GM18867 (cell line): ENCODE data around the gene MYO15A.

Experiments used
- ATAC-seq: cut with Tn5 transposase; IDR thresholded peaks from one replicate; pipeline ENCODE4 v1.9.1; 2021; ENCODE audit warnings: mild to moderate bottlenecking, moderate library complexity; ENCODE audit not compliant: unreplicated experiment

MYO15A gene

DNA sequence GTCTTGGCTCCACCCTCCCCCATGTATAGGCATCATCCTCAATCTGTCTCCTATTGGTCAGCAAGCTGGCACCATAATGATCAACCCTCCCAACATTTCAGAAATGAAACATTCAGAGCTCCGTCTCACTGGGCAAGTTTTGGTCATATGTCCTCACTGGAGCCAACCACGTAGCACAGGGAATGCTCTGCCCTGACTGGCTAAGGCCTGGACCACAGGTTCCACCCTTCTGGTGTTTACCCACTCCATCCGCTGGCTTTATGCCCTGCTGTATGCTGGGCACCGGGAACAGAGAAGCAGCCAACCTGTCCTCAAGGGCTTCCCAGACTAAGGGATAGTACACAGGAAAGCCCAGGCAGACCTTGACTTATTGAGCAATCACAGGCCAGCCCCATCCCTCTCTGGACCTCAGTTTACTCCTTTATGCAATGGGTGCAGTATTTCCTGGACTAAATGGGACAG lies 20.5 kb downstream of the MYO15A start:
- ATAC-seq = no peak

DNA sequence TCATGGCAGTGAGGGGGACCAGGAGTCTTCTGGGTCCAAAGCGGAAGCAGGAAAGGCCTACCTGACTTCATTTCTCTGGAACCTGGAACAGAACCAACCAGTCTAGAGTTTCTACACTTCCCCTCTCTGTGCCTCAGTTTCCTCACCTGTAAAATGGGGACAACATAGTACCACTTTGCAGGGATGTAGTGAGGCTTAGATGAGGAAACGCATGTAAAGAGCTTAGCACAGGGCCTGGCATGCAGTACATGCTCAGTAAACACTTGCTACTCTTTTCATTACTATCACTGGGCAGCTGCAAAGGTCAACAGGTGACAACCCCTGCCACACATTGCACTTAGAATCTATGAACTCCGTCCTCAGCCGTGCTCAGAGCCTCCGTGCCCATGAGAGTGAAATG lies 24.2 kb downstream of the MYO15A start:
- ATAC-seq = no peak

DNA sequence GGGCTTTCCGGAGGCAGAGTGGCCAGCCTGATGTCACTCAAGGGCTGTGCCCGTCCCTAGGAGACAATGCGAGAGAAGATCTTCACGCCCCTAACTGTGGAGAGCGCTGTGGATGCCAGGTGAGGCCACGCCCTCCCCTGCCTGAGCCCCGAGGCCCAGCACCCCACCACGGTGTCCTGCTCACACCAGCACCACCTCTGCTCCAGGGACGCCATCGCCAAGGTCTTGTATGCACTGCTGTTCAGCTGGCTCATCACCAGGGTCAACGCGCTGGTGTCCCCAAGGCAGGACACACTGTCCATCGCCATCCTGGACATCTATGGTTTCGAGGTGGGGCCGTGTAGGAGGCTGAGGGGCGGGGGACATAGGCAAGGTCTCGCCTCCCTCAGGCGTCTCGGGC lies 27.8 kb downstream of the MYO15A start:
- no peak for ATAC-seq

DNA sequence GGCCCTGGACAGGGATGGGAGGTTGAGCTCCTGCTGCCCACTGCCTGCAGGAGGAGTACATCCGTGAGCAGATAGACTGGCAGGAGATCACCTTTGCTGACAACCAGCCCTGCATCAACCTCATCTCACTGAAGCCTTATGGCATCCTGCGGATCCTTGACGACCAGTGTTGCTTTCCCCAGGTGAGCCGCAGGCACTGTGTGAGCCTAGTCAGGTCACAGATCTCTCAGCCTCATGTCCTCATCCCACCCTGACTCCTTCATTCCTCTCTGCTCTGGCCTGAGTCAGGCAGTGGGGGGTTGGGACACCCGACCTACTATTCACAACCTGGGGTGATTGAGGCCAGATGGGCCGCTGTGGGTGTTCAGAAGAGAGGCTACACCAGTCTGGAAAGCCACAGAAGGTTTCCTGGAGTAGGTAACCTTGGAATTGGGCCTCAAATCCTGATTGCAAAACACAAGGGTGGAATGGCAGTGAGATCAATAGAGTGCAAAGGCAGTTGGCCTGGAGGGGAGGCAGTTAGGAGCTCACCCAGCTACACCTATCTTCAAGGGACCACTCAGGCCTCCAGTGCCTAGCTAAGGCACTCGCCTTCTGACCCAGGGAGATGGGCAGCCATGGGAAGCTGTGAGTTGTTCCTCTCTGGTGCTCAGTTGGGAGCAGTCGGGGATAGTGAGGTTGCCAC lies 29.7 kb downstream of the MYO15A start:
- no peak for ATAC-seq

DNA sequence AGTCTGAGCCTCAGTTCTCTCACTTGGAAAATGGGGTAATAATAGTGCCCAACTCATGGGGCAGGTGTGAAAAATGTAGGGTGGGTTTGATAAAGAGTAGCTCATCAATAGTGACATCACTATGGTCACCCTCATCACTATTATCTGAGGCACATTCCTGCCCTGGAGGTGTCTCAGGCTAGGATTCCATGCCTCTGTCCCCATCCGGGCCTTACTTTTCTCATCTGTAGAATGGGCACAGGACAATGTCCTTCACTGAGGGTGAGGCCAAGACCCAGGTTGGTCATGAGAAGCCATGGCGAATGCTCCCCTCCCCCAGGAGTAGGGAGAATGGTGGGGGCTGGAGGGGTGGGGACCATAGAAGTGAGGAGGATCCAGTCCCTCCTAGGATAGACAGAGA lies 30.5 kb downstream of the MYO15A start:
- ATAC-seq = no peak

DNA sequence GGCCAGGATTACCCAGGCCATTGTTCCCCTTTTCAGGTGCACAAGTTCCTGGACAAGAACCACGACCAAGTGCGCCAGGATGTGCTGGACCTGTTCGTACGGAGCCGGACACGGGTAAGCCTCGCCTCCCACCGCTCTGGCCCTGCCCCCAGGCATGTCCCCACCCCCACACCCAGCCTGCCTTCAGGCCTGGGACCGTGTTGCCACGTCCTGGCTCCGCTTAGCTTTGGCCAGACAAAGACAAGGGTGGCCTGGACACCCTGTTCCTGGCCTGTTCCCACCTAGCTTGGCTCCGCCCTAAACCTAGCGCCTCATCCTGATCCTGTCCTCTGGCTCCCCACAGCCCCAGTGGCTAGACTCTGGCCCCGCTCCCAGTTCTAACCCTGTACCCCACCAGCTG lies 30.9 kb downstream of the MYO15A start:
- ATAC-seq = no peak

DNA sequence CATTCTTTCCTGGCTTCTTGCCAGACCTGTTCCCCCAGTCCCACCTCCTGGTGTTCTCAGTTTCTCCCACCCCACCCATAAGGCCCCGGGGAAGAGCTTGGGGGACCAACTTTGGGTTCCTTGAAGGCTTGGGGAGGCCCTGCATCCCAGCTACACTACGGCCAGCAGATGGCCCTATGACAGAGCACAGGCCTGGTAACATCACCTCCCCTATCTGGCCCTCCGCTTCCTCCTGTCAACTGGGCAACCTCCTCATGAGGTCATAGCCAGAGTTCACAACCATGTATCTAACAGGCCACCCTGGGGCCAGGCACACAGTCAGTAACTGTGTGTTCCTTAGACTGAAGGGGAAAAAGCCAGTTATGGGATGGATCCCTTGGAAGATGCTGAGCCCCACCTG lies 31.4 kb downstream of the MYO15A start:
- no peak for ATAC-seq

DNA sequence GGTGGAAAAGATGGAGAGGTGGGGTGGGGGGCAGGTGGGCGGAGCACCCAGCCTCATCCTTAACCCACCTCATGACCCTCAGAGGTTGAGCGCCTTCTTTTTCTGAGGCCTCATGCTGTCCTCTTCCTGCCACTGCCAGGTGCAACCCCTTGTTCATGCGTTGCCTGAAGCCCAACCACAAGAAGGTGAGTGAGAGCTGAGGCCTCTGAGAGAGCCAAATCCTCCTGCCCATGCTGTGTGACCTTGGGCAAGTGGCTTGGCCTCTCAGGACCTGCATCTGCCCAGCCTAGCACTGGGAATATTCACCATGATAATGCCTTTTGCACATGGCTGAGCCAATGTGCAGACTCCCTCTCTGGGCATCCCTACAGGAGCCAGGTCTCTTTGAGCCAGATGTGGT lies 32.1 kb downstream of the MYO15A start:
- ATAC-seq = no peak

DNA sequence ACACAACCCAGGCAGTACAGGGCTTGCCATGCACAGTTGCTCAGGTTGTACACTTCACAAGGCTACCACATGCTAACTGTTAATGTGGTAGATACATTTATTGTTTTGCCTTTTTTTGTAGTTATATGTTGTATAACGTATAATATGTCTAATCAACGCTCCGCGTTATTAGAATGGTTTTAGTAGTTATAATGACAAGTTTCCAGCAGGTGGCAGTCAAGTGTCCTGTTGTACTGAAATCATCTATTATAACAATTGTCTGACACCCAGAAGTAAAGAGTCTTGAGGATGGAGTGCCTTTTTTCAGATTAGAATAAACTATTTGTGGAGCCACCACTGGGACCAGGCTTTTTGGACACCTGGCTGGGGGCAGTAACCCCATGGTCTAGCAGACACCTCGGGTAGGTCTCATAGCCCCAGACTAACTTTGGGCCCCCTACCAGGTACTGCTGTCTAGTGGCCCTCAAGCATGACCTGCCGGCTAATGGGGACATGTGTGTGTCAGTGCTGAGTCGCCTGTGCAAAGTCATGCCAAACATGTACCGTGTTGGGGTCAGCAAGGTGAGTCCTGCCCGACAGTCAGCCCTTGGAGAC lies 32.8 kb downstream of the MYO15A start:
- ATAC-seq = no peak

DNA sequence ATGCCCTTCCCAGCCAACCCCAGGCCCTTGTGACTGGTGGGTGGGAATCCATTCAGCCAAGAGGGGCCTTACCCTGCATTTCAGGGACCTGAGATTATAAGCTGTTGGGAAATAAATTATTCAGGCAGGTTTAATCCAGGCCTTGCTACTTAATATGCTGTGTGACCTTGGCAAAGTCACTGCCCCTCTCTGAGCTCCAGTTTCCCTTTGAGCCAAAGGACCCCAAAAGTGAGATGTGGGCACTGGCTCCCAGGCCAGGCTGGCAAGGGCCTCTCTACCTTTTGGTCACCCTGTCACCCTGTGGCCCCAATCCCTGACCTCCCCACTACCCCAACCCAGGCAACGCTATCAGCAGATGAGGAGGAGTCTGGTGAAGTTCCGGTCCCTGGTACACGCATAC lies 33.9 kb downstream of the MYO15A start:
- no peak for ATAC-seq

DNA sequence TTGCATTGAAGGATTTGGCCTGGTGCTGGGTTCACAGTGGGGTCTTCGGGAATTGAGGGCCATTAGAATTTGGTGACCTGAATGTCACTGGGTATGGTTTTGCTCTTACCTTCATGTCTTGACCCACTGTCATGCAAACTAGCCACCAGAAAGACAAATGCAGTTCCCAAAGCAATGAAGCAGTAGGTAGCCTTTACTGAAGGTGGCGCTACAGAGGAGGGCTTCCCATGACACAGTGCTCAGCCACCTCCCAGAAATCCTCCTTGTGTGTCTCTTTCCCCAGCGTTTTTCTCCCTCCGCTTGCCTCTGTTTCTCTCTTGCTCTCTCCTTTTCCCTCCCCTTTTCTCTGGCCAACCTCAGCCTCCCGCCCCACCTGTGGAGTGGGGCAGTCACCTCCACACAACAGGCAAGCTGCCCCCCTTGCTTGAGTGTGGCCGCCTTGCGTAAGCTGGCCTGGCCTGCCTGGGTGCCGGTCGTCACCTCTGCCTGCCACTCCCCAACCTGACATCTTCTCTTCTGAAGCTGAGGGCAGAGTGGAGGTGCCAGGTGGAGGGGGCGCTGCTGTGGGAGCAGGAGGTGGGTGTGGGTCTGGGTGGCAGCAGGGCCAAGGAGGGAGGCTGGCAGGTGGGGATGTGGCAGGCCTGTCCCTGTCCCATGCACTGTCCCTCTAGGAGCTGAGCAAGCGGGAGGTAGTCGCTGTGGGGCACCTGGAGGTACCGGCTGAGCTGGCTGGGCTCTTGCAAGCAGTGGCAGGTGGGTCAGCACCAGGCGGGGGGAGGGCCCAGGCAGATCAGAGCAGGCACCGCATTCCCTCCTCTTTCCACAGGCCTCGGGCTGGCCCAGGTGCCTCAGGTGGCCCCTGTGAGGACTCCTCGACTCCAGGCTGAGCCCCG lies 34.7 kb downstream of the MYO15A start:
- ATAC-seq = no peak

DNA sequence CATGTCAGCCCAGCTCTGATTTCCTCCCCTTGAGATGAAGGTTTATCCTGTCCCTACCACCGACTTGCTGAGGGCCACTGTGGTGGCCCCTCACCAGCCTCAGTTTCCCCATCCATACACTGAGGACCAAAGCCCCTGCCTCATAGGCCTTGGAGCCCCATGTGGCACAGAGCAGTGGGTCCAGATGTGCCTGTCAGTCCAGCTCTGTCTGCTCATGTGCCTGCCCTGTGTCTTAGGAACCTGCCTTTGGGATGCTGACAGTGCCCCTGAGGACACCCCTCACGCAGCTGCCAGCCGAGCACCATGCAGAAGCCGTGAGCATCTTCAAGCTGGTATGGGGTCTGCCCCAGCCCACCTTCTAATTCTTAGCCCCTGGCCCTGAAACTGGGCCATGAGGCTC lies 35.7 kb downstream of the MYO15A start:
- ATAC-seq = no peak

DNA sequence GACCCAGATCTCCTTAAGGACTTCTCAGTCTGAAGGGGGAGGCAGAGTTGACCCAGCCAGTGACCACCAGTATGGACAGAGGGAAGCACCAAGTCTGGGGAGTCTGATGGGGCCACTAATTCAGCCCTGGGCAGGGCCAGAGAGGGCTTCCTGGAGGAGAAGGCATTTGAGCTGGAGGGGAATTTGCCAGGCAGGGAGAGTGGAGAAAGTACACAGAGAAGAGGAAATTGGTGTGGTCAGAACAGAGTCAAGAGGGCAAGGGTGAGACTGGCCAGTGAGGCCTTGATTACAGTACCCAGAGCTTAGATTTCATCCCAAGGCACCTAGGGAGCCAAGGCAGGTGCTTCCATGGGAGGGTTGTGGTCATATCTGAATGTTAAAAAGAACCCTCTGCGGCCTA lies 36.3 kb downstream of the MYO15A start:
- no peak for ATAC-seq

DNA sequence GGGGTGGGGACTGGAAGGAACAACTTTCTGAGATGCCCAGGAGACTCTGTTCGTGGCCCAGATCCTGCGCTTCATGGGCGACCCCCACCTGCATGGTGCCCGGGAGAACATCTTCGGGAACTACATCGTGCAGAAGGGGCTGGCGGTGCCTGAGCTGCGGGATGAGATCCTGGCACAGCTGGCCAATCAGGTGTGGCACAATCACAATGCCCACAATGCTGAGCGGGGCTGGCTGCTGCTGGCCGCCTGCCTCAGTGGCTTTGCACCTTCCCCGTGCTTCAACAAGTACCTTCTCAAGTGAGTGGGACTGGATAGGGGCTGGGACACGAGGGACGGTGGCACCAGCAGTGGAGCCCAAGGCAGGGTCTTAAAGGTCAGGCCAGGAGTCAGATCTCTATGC lies 37.3 kb downstream of the MYO15A start:
- no peak for ATAC-seq

DNA sequence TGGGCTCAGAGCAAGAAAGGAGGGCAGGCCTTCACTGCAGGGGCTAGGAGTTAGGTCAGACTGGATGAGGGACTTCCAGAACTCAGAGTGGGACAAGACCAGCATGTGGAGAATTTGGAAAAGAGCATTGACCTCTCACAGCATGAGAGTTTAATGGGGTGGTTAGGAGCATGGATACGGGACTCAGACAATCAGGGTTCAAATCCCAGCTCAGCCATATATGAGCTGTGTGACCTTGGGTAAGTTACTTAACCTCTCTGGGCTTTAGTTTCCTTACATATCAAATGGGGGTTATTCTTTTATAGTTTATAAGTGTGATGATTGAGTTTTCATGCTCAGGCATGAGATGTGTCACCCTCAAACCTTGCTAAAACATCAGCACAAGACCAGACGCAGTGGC lies 37.7 kb downstream of the MYO15A start:
- ATAC-seq = no peak

DNA sequence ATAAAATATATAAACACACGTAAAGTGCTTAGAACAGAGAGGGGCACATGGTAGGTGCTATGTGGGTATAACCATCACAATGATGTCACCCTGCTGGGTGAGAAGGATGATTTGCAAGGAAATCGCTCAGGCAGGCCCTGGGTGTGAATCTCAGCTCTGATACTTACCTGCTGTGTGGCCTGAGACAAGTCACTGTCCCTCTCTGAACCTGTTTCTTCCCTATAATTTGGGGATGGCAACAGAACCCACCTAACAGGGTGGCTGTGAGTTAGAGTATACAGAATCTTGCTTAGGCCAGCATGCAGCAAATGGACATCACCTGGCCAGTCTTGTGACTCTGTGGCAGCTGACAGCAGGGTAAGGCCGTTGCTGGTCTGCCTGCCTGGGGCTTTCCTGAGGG lies 38.4 kb downstream of the MYO15A start:
- no peak for ATAC-seq

DNA sequence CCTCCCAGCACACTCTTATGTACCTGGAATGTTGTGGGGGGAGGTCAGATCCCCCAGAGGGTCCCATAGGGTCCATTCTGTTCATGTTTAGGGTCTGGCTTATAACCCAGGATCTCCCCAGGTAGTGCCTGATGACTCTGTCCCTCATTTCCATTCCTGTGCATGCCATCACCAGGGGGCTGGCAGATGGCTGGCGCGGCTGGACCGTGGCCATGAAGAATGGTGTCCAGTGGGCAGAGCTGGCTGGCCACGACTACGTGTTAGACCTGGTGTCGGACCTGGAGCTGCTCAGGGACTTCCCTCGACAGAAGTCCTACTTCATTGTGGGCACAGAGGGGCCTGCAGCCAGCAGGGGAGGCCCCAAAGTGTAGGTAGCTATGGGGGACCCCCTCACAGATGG lies 40.0 kb downstream of the MYO15A start:
- ATAC-seq = no peak

DNA sequence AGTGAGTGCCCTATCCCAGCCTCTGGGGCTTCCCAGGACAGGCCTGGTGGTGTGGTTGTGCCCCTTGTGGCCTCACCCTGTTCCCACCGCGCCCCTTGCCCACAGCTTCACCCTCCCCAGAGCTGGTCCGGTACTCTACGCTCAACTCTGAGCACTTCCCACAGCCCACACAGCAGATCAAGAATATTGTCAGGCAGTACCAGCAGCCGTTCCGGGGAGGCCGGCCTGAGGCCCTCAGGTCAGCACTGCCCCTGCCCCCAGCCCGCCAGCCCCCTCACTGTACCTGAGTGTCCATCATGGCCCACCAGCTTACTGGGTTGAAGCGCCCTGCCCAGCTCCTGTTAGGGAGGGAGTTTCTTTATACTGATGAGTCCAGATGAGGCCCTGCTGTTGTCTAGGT lies 42.7 kb downstream of the MYO15A start:
- ATAC-seq = no peak

DNA sequence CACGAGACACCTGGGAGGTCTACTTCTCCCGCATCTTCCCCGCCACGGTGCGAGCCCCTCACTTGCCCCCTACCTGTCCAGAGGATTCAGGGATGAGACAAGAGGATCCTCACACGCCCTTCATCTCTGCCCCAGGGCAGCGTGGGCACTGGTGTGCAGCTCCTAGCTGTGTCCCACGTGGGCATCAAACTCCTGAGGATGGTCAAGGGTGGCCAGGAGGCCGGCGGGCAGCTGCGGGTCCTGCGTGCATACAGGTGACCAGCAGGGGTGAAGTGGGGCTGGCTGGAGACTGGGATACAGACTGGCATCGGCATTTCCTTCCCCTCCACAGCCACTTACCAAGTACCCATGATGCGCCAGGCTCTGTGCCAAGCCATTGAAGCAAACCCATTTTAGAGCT lies 46.6 kb downstream of the MYO15A start:
- no peak for ATAC-seq

DNA sequence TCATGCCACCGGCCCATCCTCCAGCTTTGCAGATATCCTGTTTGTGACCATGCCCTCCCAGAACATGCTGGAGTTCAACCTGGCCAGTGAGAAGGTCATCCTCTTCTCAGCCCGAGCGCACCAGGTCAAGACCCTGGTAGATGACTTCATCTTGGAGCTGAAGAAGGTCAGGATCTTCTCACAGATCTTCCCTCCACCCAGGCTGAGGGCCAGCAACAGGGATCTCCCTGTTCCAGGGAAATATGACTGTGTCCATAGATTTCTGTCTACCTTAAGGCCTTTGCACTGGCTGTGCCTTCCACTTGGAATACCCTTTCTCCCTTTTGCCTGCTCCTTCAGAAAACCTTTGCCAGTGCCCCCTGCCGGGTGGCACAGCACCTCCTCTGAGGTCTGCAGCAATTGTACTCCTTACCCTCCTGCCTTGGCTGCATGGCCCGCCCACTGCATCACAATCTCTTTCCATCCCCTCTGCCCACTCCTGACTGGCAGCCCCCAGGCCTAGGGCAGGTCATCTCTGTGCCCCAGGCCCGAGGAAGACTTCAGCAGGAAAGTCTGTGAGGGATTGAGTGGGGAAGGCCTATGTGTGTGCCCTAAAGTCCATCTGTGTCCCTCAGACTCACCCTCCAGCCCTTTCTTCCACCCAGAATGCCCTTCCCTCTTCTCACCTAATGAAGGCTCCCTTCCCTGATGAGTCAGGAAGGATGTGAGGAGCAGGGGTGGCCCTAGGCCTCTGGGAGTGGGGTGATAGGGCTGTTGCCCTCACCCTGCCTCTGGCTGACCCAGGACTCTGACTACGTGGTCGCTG lies 47.8 kb downstream of the MYO15A start:
- no peak for ATAC-seq

DNA sequence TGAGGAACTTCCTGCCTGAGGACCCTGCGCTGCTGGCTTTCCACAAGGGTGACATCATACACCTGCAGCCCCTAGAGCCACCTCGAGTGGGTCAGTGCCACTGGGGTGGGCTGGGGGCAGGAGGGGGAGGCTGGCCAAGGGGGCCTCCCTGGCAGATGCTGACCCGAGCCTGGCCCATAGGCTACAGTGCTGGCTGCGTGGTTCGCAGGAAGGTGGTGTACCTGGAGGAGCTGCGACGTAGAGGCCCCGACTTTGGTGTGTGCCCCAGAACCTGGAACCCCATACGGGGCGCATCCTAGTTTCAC lies 48.4 kb downstream of the MYO15A start:
- ATAC-seq = no peak
